Measurements from ENCODE around the gene ROR2. TPM values are rescaled to one million over a fixed set of nuclear protein-coding genes. Genes with fewer than 3 reads are reported as not detected.

ROR2 gene
- total RNA-seq, 1 experiment from 2014 or later = 0.84 TPM

DNA sequence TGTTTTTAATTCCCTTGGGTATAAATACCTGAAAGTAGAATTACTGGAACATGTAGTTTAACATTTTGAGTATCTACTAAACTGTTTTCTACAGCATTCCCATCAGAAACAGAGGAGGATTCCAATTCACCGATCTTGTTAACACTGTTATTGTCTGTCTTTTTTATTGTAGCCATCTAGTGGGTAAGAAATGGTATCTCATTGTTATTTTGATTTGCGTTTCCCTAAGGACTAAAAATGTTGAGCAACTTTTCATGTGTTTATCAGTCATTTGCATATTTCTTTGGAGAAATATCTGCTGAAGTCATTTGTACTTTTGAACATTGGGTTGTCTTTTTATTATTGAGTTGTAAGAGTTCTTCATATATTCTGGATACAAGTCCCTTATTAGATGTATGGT, 391.1 kb downstream of the ROR2 start:
- BruUV-seq (replicated peaks) = no TSS peak
- CTCF ChIA-PET = no interaction called here
- H3K9me3 Mint-ChIP-seq (ENCODE audit: unreplicated experiment) = no peaks in the 10 kb centered on the region
- intact Hi-C loops (cut with micrococcal nuclease) = no loop called here
- no peaks in the 10 kb centered on the region for H3K36me3 Mint-ChIP-seq (ENCODE audit: insufficient read depth, unreplicated experiment)
- H3K4me3 Mint-ChIP-seq (ENCODE audit: unreplicated experiment) = no peak overlapping the region
- POLR2A ChIA-PET = no interaction called here
- TF ChIP-seq, protein P1, sequence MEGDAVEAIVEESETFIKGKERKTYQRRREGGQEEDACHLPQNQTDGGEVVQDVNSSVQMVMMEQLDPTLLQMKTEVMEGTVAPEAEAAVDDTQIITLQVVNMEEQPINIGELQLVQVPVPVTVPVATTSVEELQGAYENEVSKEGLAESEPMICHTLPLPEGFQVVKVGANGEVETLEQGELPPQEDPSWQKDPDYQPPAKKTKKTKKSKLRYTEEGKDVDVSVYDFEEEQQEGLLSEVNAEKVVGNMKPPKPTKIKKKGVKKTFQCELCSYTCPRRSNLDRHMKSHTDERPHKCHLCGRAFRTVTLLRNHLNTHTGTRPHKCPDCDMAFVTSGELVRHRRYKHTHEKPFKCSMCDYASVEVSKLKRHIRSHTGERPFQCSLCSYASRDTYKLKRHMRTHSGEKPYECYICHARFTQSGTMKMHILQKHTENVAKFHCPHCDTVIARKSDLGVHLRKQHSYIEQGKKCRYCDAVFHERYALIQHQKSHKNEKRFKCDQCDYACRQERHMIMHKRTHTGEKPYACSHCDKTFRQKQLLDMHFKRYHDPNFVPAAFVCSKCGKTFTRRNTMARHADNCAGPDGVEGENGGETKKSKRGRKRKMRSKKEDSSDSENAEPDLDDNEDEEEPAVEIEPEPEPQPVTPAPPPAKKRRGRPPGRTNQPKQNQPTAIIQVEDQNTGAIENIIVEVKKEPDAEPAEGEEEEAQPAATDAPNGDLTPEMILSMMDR (IDR thresholded peaks at IDR 0.05; ENCODE audit: unreplicated experiment) = no peak
- no peak for DNase-seq (ENCODE audit: unreplicated experiment)
- no peak overlapping the region for H3K27ac Mint-ChIP-seq (ENCODE audit: low read depth, unreplicated experiment)
- H3K27me3 Mint-ChIP-seq (ENCODE audit: insufficient read depth, unreplicated experiment) = no peaks in the 10 kb centered on the region
- H3K4me1 Mint-ChIP-seq (ENCODE audit: insufficient read depth, unreplicated experiment) = peaks cover 6% of the 10 kb centered on the region

DNA sequence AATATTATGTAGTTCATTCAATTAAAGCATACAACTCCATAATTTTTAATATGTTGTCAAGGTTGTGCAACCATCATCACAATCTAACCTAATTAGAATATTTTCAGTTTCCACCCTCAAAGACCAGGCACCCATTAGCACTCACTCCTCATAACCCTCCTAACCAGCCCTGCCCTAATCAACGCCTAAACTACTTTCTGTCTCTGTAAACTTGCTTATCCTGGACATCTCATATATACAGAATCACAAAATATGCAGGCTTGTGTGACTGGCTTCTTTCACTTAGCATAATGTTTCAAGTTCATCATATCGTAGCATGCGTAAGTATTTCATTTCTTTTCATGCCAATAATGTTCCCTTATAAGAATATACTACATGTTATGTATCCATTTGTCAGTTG, 391.6 kb downstream of the ROR2 start:
- Mint-ChIP-seq H3K4me3 (ENCODE audit: unreplicated experiment) (no peak overlapping the region), H3K36me3 (ENCODE audit: insufficient read depth, unreplicated experiment) (no peaks in the 10 kb centered on the region), H3K9me3 (ENCODE audit: unreplicated experiment) (no peaks in the 10 kb centered on the region), H3K27me3 (ENCODE audit: insufficient read depth, unreplicated experiment) (no peaks in the 10 kb centered on the region), H3K27ac (ENCODE audit: low read depth, unreplicated experiment) (no peak overlapping the region), H3K4me1 (ENCODE audit: insufficient read depth, unreplicated experiment) (peaks cover 6% of the 10 kb centered on the region)
- ChIA-PET POLR2A (no interaction called here), CTCF (no interaction called here)
- TF ChIP-seq, protein P1 (IDR thresholded peaks at IDR 0.05; ENCODE audit: unreplicated experiment) = no peak
- DNase-seq (ENCODE audit: unreplicated experiment) = no peak
- intact Hi-C loops (cut with micrococcal nuclease) = no loop called here
- no TSS peak for BruUV-seq (replicated peaks)

DNA sequence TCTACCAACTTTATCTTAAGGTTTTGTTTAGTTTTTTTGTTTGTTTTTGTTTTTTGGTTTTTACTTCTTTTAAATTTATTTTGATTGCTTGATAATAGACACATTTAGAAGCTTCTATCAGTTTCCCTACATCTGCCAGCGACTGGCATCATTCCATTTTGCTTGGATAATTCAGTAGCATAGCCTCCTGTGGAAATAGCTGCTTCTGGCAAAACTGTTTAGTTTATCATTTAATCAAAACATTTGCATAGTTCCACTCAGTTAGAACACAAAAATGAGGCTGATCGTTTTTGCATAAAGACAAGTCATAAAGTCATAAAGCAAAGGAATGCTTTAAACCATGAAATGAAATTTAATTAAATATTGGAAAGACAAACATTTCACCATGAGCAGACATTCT, 392.7 kb downstream of the ROR2 start:
- CTCF ChIA-PET = interaction anchor here (0.6 kb wide), 1 partner anchor 388 kb away, joined by 3 read pairs; no protein-coding TSS in a partner anchor
- no peak for DNase-seq (ENCODE audit: unreplicated experiment)
- no peaks in the 10 kb centered on the region for H3K36me3 Mint-ChIP-seq (ENCODE audit: insufficient read depth, unreplicated experiment)
- peaks cover 6% of the 10 kb centered on the region for H3K4me1 Mint-ChIP-seq (ENCODE audit: insufficient read depth, unreplicated experiment)
- intact Hi-C loops (cut with micrococcal nuclease) = no loop called here
- no peak overlapping the region for H3K4me3 Mint-ChIP-seq (ENCODE audit: unreplicated experiment)
- no TSS peak for BruUV-seq (replicated peaks)
- H3K27me3 Mint-ChIP-seq (ENCODE audit: insufficient read depth, unreplicated experiment) = no peaks in the 10 kb centered on the region
- no peaks in the 10 kb centered on the region for H3K9me3 Mint-ChIP-seq (ENCODE audit: unreplicated experiment)
- TF ChIP-seq, protein P1 (IDR thresholded peaks at IDR 0.05; ENCODE audit: unreplicated experiment) = no peak
- POLR2A ChIA-PET = no interaction called here
- H3K27ac Mint-ChIP-seq (ENCODE audit: low read depth, unreplicated experiment) = no peak overlapping the region

- Mint-ChIP-seq H3K27ac (ENCODE audit: low read depth, unreplicated experiment) (no peak overlapping the region), H3K4me1 (ENCODE audit: insufficient read depth, unreplicated experiment) (peaks cover 2% of the 10 kb centered on the region), H3K9me3 (ENCODE audit: unreplicated experiment) (no peaks in the 10 kb centered on the region), H3K36me3 (ENCODE audit: insufficient read depth, unreplicated experiment) (no peaks in the 10 kb centered on the region), H3K27me3 (ENCODE audit: insufficient read depth, unreplicated experiment) (no peaks in the 10 kb centered on the region), H3K4me3 (ENCODE audit: unreplicated experiment) (no peak overlapping the region)
- intact Hi-C loops (cut with micrococcal nuclease) = no loop called here
- ChIA-PET CTCF (interaction anchor here (0.7 kb wide), 1 partner anchor 173 kb away, joined by 5 read pairs; no protein-coding TSS in a partner anchor), POLR2A (interaction anchor here (0.6 to 1.0 kb wide), 3 partner anchors 18 to 198 kb away, joined by 3 read pairs; no protein-coding TSS in a partner anchor)
- TF ChIP-seq, protein P1 (IDR thresholded peaks at IDR 0.05; ENCODE audit: unreplicated experiment) = no peak
- peak; percentile 60 for DNase-seq (ENCODE audit: unreplicated experiment)
- BruUV-seq (replicated peaks) = no TSS peak
Observed at GRCh38 chr9:91555132-91555531, 394.9 kb downstream of the ROR2 start.
